DMS153 (cell line): ENCODE data around the gene C1QTNF2.

Experiments used
- DNase-seq: peaks from one replicate; lab custom pipeline; 2025; lab: John Stamatoyannopoulos, UW

Gene C1QTNF2

DNA sequence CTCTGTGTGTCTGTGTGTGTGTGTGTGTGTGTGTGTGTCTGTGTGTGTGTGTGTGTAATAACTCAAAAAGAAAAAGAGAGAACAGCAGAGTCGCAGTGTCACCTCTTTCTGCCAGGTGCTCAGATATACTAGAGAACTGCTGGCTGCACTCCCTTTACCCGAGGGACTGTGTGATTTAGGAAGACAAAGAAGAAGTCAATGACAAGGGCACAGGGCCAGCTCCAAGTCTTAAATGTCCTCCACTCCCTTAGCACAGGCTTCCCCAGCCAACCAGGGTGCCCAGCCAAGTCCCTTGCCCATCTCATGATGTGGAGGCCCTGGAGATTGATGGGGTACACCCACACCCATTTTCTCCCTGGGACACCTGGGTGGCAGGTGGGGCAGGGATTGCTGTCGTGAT lies 66.7 kb downstream of the C1QTNF2 start:
- DNase-seq, result no peak

DNA sequence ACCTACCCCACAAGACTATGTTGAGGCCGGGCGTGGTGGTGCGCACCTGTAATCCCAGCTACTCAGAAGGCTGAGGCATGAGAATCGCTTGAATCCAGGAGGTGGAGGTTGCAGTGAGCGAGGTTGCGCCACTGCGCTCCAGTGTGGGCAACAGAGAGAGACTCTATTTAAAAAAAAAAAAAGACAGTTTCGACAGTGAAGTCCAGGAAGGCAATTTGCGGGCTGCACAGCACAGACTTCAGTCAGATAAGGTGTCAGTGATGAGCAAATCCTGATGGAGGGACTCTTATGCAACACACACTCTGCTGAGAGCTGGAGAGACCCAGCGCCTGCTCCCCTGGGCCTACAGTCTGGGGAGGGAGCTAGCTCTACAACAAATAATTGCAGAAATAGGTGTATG lies 72.2 kb downstream of the C1QTNF2 start:
- no peak for DNase-seq

DNA sequence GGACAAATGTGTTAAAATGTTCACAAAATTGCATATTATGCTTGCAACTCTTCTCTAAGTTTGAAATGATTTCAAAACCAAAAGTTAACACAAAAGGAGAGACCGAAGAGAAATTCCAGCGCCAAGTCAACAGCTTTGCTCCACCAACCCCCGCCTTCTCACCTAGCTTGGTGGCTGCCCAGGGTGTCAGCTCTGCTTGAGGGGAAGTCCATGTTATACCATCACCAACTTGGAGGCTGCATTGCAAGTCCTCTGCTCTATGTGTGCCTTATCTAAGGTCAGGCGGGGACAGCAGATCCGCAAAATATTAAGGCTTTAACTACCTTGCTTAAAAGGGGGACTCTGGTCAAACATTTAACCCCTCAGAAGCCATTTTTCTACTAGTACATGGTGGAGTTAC lies 72.7 kb downstream of the C1QTNF2 start:
- no peak for DNase-seq
